Nephron (organoid): Measurements from ENCODE around the gene POLD2.

Source experiments
- H3K27ac Mint-ChIP-seq, 3 experiments: 2 replicates each; pipeline ENCODE4 v1.8.0; 2020; ENCODE audit warnings: mixed read lengths in 3 of 3, mild to moderate bottlenecking in 2 of 3, moderate library complexity in 1 of 3
- H3K27me3 Mint-ChIP-seq: 2 replicates; pipeline ENCODE4 v1.8.0; 2021; ENCODE audit warnings: low read depth, mild to moderate bottlenecking, moderate library complexity, mixed read lengths
- H3K36me3 Mint-ChIP-seq: 2 replicates; pipeline ENCODE4 v1.8.0; 2020; ENCODE audit warnings: low read depth, mixed read lengths
- H3K4me1 Mint-ChIP-seq: 2 replicates; pipeline ENCODE4 v1.8.0; 2020; ENCODE audit warnings: mixed read lengths
- H3K4me3 Mint-ChIP-seq, 3 experiments: 2 replicates each; pipeline ENCODE4 v1.8.0; 2020; ENCODE audit warnings: mild to moderate bottlenecking in 3 of 3, mixed read lengths in 3 of 3, moderate library complexity in 2 of 3
- H3K9me3 Mint-ChIP-seq: 2 replicates; pipeline ENCODE4 v1.8.0; 2020; ENCODE audit warnings: mixed read lengths
- TF ChIP-seq, protein P1 (sequence below), 3 experiments: fragments of 200-600 bp; sonication (generic); IDR thresholded peaks; one replicate each; pipeline ENCODE4 v1.5.0; 2021; ENCODE audit warnings: antibody characterized with exemption in 3 of 3; ENCODE audit not compliant: unreplicated experiment in 3 of 3

Gene POLD2

DNA sequence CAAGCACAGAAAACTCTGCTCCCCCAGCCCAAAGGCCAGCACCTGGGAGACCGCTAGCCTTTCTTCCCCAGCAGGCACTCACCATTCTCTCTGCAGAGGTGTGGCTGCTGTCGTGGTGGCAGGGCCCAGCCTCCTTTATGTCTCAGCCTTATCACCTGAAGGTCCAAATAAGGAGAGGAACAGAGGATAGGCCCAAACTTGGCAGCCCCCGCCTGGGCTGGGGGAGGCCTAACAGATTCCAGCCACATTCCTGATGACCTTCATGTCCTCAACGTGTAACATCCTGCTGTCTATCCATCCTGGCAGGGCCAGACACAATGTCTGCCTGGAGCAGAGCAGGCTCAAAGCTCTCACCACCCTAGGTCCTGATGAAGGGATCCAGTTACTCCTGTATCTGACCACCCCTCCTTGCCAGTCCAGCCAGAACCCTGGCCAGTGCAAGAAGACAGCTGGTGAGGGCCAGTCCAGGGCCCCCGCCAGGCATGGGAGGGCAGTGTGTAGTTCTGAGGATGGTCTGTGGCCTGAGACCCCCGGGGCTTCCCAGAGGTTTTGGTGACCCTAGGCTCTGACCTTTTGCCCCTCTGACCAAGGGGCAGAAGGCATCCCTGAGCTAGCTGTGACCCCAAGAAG is 18.0 kb upstream of the POLD2 start, which contains the start of gene MYL7:
Gene MYL7 (minus strand): TSS at position 112 of the 630 bp plus-strand sequence. CDS start 27 bp downstream, at position 85.
- TF ChIP-seq, protein P1, sequence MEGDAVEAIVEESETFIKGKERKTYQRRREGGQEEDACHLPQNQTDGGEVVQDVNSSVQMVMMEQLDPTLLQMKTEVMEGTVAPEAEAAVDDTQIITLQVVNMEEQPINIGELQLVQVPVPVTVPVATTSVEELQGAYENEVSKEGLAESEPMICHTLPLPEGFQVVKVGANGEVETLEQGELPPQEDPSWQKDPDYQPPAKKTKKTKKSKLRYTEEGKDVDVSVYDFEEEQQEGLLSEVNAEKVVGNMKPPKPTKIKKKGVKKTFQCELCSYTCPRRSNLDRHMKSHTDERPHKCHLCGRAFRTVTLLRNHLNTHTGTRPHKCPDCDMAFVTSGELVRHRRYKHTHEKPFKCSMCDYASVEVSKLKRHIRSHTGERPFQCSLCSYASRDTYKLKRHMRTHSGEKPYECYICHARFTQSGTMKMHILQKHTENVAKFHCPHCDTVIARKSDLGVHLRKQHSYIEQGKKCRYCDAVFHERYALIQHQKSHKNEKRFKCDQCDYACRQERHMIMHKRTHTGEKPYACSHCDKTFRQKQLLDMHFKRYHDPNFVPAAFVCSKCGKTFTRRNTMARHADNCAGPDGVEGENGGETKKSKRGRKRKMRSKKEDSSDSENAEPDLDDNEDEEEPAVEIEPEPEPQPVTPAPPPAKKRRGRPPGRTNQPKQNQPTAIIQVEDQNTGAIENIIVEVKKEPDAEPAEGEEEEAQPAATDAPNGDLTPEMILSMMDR (IDR thresholded peaks at IDR 0.05; ENCODE audit: unreplicated experiment in 3 of 3) = no peak
- Mint-ChIP-seq H3K27ac (no peak within 1 kb of the TSS), H3K9me3 (no peaks in the 10 kb centered on the region), H3K27me3 (peaks cover 26% of the 10 kb centered on the region), H3K4me1 (peaks cover 10% of the 10 kb centered on the region), H3K4me3 (no peak within 1 kb of the TSS), H3K36me3 (no peaks in the 10 kb centered on the region)

DNA sequence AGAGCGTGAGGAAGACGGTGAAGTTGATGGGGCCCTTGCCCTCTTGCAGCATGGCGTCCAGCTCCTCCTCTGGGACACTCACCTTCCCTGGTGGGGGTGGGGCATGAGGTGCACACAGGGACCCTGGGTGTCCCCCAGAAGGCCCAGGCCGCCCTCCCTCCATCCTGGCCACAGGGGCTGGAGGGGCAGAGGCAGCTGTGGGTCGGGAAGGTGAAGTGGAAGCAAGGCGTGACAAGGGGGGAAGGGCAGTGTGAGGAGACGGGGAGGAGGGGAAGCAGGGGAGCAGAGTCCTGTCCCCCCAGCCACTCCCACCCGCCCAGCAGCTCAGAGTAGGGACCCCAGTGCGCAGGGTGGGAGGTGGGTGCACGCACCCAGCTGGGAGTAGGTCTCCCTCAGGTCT is 17.0 kb upstream of the POLD2 start:
- Mint-ChIP-seq H3K27me3 (peaks cover 22% of the 10 kb centered on the region), H3K36me3 (no peaks in the 10 kb centered on the region)
- TF ChIP-seq, protein P1 (IDR thresholded peaks at IDR 0.05; ENCODE audit: unreplicated experiment in 3 of 3) = no peak

DNA sequence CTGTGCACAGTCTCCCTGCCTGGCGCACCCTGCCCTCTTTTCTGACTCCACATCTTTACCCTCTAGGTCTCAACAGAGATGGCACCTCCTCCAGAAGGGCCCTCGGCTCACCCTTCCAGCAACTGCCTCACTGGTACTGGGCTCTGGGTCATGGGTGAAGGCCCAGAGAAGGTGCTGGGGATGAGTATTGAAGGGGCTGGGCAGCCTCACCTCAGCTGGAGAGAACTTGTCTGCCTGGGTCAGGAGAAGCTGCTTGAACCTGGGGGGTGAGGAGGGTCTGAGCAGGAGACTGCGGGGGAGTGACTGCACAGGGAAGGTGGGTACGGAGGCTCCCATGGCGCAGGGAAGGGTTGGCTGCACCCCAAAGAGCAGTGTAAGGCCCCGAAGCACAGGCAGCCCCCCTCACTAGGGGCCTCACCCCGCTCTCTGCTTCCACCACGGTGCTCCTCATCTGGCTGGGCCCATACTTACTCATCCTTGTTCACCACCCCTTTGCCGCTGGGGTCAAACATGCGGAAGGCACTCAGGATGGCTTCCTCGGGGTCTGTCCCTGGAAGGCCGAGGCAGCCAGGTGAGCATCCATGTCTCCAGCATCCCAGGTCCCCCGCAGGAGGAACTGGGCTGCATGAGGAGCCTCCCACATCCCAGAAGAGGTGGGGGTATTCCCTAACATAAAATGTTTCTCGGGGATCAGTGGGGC is 16.1 kb upstream of the POLD2 start:
- Mint-ChIP-seq H3K27ac (no peak overlapping the region), H3K9me3 (no peaks in the 10 kb centered on the region), H3K27me3 (peaks cover 17% of the 10 kb centered on the region), H3K36me3 (no peaks in the 10 kb centered on the region), H3K4me3 (no peak overlapping the region), H3K4me1 (peaks cover 10% of the 10 kb centered on the region)
- TF ChIP-seq, protein P1 (IDR thresholded peaks at IDR 0.05; ENCODE audit: unreplicated experiment in 3 of 3) = no peak

More for the DNA sequence above, 17.0 kb upstream of the POLD2 start:
- no peak overlapping the region for H3K27ac Mint-ChIP-seq
- H3K4me3 Mint-ChIP-seq = no peak overlapping the region
- H3K4me1 Mint-ChIP-seq = peaks cover 10% of the 10 kb centered on the region
- H3K9me3 Mint-ChIP-seq = no peaks in the 10 kb centered on the region

DNA sequence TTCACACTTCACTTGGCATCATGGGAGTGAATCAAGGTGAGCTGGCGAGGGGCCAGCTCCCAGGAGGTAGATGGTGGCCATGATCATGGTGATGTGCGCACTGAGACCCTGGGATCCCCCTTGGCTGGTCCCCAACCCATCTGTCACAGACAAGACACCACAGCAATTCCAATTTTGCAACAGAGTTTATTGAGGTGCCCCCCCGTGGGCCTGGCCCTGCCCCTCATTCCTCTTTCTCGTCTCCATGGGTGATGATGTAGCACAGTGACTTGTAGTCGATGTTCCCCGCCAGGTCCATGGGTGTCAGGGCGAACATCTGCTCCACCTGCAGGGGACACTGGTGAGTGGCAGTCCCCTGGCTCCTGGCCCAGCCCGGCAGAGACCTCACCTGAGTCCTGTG is 15.3 kb upstream of the POLD2 start:
- Mint-ChIP-seq H3K27ac (no peak overlapping the region), H3K36me3 (no peaks in the 10 kb centered on the region), H3K4me1 (peaks cover 6% of the 10 kb centered on the region), H3K27me3 (peaks cover 12% of the 10 kb centered on the region), H3K4me3 (no peak overlapping the region), H3K9me3 (no peaks in the 10 kb centered on the region)
- TF ChIP-seq, protein P1 (IDR thresholded peaks at IDR 0.05; ENCODE audit: unreplicated experiment in 3 of 3) = no peak

DNA sequence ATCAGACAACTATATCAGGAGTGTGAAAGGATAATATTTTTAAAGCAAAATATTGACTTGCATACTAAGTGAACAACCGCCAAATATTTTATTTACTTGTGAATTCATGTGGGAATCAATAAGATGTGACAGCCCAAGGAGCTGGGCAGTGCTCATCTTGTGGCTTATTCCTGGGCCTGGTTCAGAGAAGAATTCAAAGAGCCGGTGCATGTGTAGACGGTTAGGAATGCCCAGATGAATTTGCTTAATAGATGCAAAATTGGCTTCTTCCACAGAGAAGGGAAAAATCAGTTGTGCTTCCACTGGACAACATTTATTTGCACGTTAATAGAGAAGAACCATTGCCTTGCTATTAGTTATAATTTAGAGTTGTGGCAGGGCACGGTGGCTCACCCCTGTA is 13.4 kb upstream of the POLD2 start:
- Mint-ChIP-seq H3K9me3 (no peaks in the 10 kb centered on the region), H3K27ac (peak overlapping the region in 1 of 3 experiments; percentile 20), H3K4me1 (peaks cover 12% of the 10 kb centered on the region), H3K4me3 (no peak overlapping the region), H3K27me3 (peaks cover 7% of the 10 kb centered on the region), H3K36me3 (no peaks in the 10 kb centered on the region)
- TF ChIP-seq, protein P1 (IDR thresholded peaks at IDR 0.05; ENCODE audit: unreplicated experiment in 3 of 3) = no peak
